HG02571 (cell line): ENCODE measurements around the gene ERN1.
"Not testable (repeated sequence)": the region's sequence is repeated elsewhere in the genome, so short reads cannot be mapped to it uniquely, and the experiment has no call there.

Experiments
- ATAC-seq: cut with Tn5 transposase; IDR thresholded peaks from one replicate; pipeline ENCODE4 v1.9.1; 2021; ENCODE audit warnings: mild to moderate bottlenecking, moderate library complexity; ENCODE audit not compliant: unreplicated experiment

ERN1 gene

DNA sequence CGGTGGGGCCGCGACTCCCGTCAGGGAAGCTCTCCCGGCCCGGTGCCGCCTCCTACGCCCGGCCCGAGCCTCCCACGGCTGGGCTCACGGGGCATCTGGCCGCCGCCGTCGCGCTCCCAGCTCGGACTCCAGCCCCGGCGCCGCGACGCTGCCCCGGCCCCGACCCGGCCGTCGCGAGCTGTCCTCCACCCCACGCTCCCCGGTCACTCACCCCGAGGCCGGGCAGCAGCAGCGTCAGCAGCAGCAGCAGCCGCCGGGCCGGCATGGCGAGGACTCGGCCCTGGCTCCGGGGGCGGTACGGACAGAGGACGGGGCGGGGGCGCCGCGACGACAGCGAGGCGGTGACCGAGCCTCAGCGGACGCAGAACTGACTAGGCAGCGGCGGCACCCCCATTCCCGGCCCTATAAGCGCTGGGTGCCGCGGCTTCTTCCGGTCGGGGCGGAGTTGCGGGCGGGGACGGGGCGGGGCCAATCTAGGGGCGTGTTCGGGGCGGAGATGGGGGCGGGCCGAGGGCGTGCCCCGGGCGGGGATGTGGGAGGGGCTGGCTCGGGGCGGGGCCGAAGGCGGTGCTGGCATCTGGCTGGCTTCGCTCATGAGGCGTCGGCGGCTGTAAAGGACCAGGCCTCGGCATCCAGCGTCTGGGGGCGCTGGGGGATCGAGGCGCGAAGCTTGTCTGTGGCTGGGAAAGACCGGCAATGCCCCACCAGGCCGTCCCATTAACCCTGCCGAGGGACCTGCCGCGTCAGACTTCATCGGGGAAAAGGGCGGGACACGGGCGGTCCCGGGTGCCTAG is at the start of gene ERN1:
Gene ERN1 (minus strand): TSS at position 380 of the 794 bp plus-strand sequence. CDS start 115 bp downstream, at position 265.
- ATAC-seq: peak; percentile 71

DNA sequence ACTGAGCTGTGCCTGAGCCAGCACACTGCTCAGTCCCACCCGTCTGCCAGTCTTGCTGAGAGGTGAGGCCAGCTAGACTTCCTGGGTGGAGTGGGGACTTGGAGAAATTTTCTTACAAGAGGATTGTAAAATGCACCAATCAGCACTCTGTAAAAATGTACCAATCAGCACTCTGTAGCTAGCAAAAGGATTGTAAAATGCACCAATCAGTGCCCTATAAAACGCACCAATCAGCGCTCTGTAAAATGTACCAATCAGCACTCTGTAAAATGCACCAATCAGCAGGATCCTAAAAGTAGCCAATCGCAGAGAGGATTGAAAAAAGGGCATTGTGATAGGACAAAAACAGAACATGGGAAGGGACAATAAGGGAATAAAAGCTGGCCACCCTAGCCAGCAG is 49.1 kb upstream of the ERN1 start:
- ATAC-seq: not testable (repeated sequence)

DNA sequence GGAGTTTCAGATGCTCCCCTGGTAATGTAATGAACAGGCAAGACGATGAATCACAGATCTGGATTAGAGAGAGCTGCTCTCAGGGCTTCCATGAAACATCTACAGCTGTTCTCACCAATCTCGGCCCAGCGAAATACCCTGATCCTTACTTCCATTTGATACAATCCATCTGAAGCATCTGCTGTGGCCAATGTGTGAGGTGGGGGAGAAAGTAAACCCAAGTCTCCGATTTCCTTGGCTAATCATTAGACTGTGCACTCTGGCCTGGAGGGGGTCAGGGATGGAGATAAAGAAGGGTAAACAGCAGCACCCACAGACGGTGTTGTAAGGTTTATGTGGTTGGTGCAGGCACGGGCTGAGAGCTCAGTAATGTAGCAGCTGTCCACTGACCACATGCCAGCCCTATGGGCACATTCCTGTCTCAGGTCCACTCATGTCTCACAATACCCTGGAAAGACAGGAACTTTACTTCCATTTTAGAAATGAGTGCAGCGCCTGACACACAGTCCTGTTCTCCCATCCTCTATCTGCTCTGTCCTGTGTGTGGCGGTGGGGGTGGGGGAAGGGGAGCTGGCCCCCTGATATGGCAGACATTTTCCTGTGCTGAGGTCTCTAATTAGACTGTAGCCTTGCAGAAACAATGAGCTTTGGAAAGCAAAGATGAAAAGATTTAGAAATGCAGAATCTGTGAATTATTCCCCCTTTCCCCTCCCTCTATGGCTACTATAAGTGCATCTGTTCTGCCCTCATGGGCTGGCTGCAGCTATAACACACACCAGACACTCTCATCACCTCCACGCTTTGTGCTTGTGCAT is 48.3 kb upstream of the ERN1 start:
- ATAC-seq: no peak

DNA sequence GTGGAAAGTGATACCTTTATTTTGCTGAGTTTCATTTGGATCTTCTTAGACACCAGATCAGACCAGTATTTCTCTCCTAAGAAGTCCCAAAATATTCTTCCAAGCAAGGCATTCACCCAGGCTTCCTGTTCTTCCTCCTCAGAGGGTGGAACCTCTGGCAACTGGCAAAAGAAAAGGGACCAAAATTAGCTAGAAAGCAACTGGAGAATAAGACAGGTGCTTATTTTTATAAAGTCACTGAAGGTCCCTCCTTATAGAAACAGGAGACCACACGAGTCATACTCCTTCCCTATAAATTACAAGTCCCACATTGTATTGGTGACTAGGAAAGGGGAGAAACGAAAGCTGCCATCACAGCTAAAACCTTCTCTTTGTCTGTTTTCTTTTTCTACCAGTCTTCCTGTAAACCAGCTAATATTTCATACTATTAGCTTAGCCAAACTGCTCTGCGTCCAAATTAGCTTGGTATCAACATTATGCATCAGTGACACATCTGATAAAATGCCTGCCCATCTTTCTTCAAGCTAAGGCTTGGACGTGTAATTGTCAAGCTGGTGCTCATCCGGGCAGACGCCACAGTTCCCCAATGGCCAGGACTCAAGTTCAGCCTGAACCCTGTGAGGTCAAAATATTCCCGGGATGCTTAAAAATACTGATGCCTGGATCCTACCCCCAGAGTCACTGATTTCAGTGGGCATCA is 47.5 kb upstream of the ERN1 start:
- ATAC-seq: no peak

DNA sequence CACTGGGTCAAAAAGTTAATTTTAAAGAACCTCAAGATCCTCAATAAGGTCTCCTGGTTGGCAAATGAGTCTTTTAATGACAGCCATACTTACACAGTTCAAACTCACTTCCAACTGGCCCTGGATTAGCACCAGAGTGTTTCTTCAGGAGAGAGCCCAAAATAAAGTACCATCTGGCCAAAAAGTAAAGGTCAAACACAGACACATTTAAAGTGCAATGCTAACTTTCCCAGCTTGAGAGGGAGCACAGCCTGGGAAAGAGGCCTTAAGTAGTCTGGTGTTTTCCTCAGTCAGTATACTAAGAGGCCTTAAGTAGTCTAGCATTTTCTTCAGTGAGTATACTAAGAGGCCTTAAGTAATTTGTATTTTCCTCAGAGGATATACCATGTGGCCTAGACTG is 46.6 kb upstream of the ERN1 start:
- no peak for ATAC-seq

DNA sequence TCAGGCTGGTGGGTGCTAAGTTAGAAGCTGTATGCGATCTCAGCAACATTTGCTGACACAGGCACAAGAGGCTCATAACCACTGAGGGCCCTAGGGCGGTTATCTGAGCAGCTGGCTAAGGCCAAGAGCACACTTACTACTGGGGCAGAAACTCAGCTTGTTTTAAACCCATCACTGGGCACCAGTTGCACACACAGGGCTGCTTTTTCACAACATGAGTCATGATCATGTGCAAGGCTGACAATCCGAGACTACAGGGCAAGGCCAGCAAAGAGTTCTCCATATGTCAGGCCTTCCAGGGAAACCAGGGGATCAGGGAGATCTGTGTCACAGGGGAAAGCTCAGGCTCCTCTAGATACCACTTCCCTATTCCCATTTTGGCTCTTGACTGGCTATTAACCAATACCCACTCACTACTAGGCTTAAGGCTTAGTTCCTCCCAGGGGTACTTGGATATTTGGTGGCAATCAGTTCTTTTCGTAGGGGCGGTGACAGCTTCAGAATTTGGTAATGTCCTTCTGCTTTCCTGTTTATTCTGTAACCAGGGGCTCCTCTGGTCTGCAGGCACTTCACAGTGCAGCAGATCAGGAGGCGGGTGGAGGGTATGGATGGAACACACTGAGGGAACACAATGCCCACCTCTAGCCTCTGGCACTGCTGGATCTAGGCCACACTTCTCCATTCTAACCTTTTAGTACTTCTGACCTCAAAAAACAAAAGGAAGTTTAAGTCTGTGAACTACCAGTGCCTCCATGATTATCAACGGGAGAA is 44.9 kb upstream of the ERN1 start:
- ATAC-seq: no peak

DNA sequence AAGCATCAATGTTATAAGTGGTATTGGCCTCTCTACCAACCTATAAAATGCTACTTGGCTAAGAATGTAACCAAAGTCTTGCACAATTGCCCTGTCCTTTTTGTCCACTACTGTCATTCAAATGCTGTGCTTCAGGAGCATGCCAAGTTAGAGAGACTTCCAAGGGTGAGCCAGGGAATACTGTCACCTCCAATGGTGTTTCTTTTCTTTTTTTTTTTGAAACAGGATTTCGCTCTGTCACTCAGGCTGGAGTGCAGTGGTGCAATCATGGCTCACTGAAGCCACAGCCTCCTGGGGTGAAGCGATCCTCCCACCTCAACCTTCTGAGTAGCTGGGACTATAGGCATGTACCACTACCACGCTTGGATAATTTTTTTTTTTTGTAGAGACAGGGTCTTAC is 43.7 kb upstream of the ERN1 start:
- ATAC-seq: no peak

DNA sequence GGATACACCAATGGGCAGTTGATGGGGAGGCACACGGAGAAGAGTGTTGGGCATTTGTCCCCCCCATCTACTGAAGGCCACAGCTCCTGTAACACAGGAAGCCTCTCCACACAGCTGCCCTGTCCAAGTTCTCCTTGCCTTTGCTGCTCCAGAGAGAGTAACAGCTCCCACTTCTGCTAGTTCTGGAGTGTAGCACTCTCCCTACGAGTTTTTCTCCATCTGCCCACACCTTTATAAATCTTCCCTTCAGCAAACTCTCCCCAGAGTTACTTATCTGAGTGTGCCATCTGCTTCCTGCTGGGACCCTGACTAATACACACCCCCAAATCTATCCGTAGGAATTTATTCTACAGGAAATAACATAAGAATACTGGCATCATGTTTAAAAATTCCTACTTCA is 42.6 kb upstream of the ERN1 start:
- ATAC-seq: no peak

DNA sequence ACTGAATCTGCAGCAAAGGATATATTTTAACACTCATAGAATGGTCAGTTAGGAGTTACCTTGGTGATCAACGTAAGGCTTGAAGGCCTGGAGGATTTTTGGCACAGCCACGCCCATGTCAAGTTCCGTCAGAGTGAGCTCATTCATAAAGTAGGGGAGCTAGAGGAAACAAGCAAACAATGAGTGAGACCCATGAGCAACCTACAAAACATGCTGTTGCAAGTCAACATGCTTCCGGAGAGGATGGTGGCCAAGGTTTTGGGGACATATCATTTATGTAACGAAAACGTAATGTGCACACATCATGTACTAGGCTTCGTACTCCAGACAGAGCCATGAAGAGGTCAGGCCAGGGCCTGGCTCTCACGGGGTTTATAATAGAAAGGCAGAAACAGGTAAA is 41.1 kb upstream of the ERN1 start:
- ATAC-seq: no peak

DNA sequence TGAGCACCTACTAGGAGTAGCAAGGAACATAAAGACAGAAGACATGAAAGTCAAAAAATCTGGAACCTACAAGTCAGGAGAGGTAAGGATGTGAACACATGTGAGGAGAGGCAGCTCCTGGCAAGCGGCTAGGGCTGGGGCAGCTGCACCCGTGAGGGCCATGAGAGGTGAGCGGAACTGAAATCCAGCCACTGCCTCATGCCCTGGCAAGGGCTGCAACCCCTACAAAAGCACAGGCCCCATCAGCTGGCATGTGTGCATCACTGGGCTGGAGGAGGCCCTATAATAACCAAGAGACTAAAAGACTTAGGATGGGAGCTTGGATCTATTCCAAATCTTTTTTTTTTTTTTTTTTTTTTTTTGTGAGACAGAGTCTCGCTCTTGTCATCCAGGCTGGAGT is 40.3 kb upstream of the ERN1 start:
- ATAC-seq: no peak

DNA sequence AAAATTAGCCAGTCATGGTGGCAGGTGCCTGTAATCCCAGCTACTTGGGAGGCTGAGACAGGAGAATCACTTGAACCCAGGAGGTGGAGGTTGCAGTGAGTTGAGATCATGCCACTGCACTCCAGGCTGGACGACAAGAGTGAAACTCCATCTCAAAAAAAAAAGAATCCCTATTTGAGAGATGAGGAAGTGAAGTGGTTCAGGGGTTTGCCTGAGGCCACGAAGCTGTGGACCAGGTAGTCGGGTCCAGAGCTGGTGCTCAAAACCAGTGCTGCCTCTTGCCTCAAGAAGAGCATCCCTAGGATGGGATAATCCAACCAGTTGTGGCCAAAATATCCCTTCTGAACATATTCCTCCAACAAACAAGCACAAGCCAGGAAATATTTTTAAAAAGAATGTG is 37.7 kb upstream of the ERN1 start:
- ATAC-seq: not testable (repeated sequence)

DNA sequence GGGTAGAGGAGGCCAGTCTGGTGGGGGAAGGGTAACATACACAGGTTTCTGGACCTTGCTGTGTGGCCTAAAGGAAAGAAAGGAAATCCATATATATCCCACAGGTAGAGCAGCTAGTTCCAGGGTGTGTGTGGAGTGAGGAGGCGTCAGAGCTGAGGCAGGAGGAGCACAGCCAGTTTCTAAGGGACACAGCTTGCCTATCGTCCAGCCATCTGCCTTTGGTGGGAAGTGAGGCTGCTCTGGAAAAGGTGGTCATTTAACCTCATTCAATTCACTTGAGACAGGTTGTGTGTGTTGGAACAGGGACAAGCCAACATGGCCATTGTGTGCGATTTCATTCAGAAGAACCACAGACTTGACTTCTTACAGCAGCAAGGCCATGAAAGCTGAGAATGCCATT is 36.9 kb upstream of the ERN1 start:
- no peak for ATAC-seq

DNA sequence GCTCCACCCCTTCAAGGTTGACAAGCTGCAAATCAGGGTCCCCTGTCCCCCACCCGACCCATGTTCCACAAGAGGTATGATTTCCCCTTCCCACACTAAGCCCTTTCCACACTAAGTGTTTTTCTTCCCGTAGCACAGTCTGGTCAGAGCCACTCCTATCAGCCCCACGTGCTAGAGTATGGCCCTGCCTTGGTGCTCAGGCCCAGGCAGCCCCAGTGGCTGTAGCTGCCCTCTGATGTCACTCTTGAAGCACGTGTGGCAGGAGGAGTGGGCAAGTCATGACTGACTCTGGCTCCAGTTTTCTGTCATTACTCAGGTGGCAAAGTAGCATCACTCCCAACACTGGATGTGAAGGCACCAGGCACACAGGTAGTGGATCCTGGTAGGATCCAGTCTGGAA is 35.4 kb upstream of the ERN1 start:
- no peak for ATAC-seq

DNA sequence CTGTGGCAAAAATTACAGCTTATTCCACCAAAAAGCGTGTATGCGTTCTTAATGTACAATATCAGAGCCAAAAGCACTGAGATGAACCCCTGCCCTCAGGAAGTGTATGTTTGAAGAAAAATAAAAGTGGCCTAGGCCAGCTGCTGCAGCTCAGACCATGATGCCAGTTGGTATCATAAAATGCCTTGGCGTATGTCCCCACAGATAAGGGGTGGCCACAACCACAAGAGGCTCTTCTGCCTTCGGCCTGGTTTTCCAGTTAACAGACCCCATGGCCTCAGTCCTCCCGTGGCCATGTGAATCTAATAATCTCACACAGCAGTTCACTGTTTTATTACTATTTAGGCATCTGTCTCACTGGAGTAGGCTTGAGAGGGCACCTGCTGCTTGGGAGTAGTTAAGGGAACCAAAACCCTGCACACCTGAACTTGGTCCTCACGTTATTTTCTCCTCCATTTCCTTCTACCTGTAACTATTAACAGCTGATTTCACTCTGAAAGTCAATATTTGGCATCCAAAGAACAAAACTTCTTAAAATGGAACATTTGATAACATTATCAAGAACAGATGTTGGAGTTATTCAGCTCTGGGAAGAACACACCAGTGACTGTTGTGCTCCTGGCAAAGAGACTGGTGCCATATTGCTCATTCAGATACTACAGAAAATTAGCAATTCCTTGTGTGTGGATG is 34.8 kb upstream of the ERN1 start:
- ATAC-seq: no peak

DNA sequence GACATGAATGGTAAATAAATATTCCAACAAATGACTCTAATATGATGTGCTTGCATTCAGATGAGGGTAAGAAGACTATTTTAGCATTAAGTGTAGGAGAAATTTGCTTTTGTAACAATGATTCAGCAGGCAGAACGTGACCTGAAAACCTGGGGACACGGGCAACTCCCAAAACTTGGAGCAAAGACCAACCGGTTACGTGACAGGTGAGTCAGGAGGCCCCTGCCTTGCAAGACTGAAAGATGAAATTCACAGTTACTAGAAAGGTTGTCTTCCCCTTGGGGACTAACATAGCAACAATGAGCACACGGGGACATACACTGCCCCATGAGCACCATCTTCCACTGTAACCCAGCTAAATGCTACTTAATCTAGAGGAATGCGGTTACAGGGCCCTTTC is 33.5 kb upstream of the ERN1 start:
- ATAC-seq: no peak

DNA sequence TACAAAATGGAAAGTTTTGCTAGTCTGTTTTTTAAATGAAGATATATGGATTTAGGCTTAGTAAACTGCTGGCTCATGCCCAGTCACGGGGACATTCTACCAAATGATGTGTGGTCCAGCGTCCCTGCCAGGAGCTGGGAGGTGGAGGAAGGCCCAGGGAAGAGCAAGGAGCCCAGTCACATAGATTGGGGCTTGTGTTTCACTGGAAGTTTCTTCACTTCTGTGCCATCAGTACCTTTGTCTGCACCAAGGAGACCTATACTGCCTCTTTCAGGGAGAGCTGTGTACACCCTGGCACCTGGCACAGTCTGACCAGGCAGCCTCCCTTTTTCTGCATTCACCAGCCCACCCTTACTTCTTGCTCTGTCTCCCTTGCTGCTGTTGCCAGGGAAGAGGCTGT is 32.6 kb upstream of the ERN1 start:
- ATAC-seq: no peak

DNA sequence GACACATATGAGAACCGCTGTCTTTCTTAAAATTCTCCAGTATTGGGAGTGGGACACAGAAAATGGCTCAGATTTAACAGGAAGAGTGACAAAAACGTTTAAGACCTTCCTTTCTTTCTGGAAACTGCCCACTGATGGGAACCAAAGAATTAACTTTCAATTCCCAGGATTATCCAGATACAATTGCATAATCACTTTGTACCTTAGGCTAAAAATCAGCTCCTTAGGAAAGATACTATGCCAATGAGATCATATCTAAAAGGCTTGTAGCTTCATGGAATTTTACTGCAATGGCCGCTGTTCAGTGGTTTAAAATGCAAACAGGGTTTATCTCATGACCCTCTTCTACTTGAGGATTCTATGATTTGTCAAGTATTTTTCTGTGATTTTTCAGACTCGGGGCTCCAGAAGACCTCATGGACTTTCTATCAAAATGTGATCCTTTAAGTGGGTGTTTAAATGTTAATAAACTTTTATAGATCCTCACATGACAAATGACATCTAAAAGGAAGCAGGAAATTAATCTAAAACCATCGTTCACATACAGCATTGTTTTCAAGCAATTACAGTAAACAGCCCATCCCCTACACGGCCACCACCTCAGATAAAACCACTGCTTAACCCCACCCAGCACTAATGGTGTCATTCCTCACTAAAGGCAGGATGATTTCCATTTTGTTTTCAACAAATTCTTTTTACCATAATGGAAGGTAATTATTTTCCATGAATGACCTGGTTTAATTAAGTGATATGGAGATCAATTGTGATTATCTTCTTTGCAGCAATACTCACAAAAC is 31.6 kb upstream of the ERN1 start:
- ATAC-seq: no peak

DNA sequence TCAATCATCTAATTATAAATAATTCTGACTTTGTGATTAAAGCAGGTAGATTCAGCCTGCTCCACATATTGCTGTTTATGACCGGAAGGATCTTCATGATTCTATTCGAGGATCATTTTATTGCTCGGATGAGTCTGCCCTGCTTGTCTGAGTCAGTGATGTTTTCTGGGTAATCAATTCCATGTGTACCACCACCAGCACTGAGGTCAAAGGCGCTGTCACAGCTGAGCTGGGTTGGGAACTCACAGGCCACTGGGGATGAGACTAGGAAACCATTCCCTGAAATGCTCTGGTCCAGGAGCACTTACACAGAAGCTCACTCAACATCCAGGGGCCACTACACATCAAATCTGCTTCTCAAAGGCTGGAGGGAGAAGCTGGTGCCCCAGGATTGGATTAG is 30.4 kb upstream of the ERN1 start:
- ATAC-seq: no peak

DNA sequence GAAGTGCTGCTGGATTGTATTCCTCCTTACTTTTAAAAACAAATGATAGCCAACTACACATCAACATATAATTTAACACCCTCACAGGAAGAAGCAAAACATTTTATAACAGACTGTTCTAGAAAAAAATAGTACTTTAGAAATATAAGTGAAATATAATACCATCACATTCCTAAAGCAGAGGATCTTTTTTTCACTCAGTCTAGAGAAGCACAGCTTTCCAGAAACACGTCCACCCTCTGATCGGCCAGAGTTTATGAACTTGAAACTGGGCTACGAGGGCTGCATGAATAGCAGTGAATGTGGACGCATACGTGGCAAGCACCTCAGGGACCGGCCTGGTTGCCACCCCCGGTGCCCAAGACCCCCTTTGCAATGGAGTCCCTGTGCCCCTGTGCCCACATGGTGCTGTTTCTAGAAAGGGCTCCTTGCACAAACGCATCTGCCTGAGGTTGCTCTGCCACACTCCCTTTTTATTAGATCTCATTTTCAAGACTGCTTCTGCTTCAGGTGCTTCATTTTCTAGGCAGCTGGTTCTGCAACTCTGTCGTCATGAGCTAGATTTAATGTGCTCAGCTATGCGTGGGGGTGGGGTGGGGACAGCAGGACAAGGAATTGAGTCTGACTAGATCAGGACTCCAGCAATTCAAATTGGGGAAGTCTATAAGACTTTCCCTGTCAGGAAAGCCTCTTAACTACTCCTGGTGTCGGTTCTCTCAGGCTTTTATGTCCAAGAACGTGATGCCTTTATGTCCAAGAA is 29.1 kb upstream of the ERN1 start:
- no peak for ATAC-seq
